Endothelial cell of umbilical vein (primary cell): ENCODE measurements around the gene SLC12A3. TPM values are rescaled to one million over a fixed set of nuclear protein-coding genes. Genes with fewer than 3 reads are reported as not detected.

Source experiments
- BruUV-seq: library from RNA; stranded (reverse); fragments of 400-500 nt; replicated peaks from 2 replicates; lab custom pipeline; 2021; lab: Mats Ljungman, UMichigan
- CTCF ChIA-PET: fragments of 300-600, 350-600 bp; sonication (Branson Sonifier 250); formaldehyde crosslinking; loops from one replicate; lab custom pipeline; 2021; ENCODE audit warnings: antibody characterized with exemption, inconsistent platforms; lab: Charles Lee
- POLR2A ChIA-PET: fragments of 300-600, 350-600 bp; sonication (Branson Sonifier 250); formaldehyde crosslinking; loops from one replicate; lab custom pipeline; 2021; ENCODE audit warnings: antibody characterized with exemption, inconsistent platforms; lab: Charles Lee
- DNase-seq: peaks from one replicate; pipeline ENCODE4 v3.0.0-alpha.2; 2011; ENCODE audit warnings: low read depth, low spot score
- FAIRE-seq: peaks from 2 replicates; lab custom pipeline; 2011; peaks lifted over from hg19 to GRCh38; lab: Jason Lieb, UNC
- H2AFZ ChIP-seq: 2 replicates; pipeline ENCODE4 v1.6.0; 2012; ENCODE audit warnings: low read depth, low read length, control low read depth, inconsistent platforms
- H3K27ac ChIP-seq: 2 replicates; pipeline ENCODE4 v1.5.1; 2011; ENCODE audit warnings: low read depth, mild to moderate bottlenecking, control low read depth, low read length, moderate library complexity; ENCODE audit not compliant: insufficient read depth
- H3K27me3 ChIP-seq, 2 experiments: 2 replicates each; pipeline versions ENCODE4 v1.6.0 to v1.6.1; 2011; ENCODE audit warnings: low read length in 2 of 2, mixed read lengths in 1 of 2; ENCODE audit not compliant: control insufficient read depth in 2 of 2, insufficient read depth in 2 of 2
- H3K36me3 ChIP-seq, 2 experiments: 2 replicates in 1 of 2; 3 replicates in 1 of 2; pipeline ENCODE4 v1.5.1; 2011; ENCODE audit warnings: low read length in 2 of 2, mild to moderate bottlenecking in 1 of 2, moderate library complexity in 1 of 2; ENCODE audit not compliant: control insufficient read depth in 2 of 2, insufficient read depth in 2 of 2; ENCODE audit errors: extremely low read depth in 1 of 2
- H3K4me1 ChIP-seq: 3 replicates; pipeline ENCODE4 v1.5.1; 2011; ENCODE audit warnings: mild to moderate bottlenecking, low read length; ENCODE audit not compliant: control insufficient read depth, insufficient read depth; ENCODE audit errors: extremely low read depth
- H3K4me2 ChIP-seq: 2 replicates; pipeline ENCODE4 v1.6.1; 2011; ENCODE audit warnings: low read length, control low read depth, mixed read lengths; ENCODE audit not compliant: insufficient read depth
- H3K4me3 ChIP-seq, 3 experiments: fragments of 200-600 bp in 1 of 3; sonication (generic), shearing (Covaris generic) in 1 of 3; replicated peaks in 1 of 3; 2 replicates each; pipeline ENCODE4 v1.5.1; 2011 to 2016; ENCODE audit warnings: control low read depth in 3 of 3, low read length in 3 of 3, mild to moderate bottlenecking in 2 of 3, inconsistent platforms in 1 of 3, low read depth in 1 of 3, moderate library complexity in 1 of 3; ENCODE audit not compliant: insufficient read depth in 1 of 3
- H3K79me2 ChIP-seq: 2 replicates; pipeline ENCODE4 v1.6.0; 2012; ENCODE audit warnings: low read length, inconsistent platforms; ENCODE audit not compliant: control insufficient read depth, insufficient read depth
- H3K9ac ChIP-seq: replicated peaks from 2 replicates; pipeline ENCODE3; 2011; ENCODE audit warnings: low read length, control low read depth; ENCODE audit not compliant: insufficient read depth; ENCODE audit errors: extremely low read depth
- H3K9me1 ChIP-seq: replicated peaks from 3 replicates; pipeline ENCODE4 v1.6.0; 2011; ENCODE audit warnings: mild to moderate bottlenecking, low read length; ENCODE audit not compliant: control insufficient read depth, insufficient read depth; ENCODE audit errors: extremely low read depth
- H3K9me3 ChIP-seq: replicated peaks from 2 replicates; pipeline ENCODE4 v1.5.1; 2012; ENCODE audit warnings: low read length, inconsistent platforms; ENCODE audit not compliant: control insufficient read depth, insufficient read depth
- H4K20me1 ChIP-seq: replicated peaks from 2 replicates; pipeline ENCODE3; 2011; ENCODE audit warnings: mild to moderate bottlenecking, low read length; ENCODE audit not compliant: control insufficient read depth, insufficient read depth; ENCODE audit errors: extremely low read depth
- EZH2 ChIP-seq: IDR thresholded peaks from 2 replicates; pipeline ENCODE4 v1.6.1; 2012; ENCODE audit warnings: borderline replicate concordance, low read depth, mild to moderate bottlenecking, moderate library complexity, low read length, inconsistent platforms; ENCODE audit not compliant: severe bottlenecking
- FOS ChIP-seq: IDR thresholded peaks from 2 replicates; pipeline ENCODE4 v1.6.1; 2011; ENCODE audit warnings: mild to moderate bottlenecking, low read length, moderate library complexity, borderline replicate concordance; ENCODE audit not compliant: insufficient read depth
- GATA2 ChIP-seq: IDR thresholded peaks from 2 replicates; pipeline ENCODE4 v1.7.0; 2011; ENCODE audit warnings: low read depth, mild to moderate bottlenecking, moderate library complexity, mixed read lengths, low read length; ENCODE audit not compliant: insufficient read length, insufficient read depth
- JUN ChIP-seq: IDR thresholded peaks from 2 replicates; pipeline ENCODE4 v1.6.1; 2011; ENCODE audit warnings: borderline replicate concordance, low read depth; ENCODE audit not compliant: insufficient read length, insufficient read depth
- MAX ChIP-seq: IDR thresholded peaks from 2 replicates; pipeline ENCODE4 v1.6.1; 2011; ENCODE audit not compliant: insufficient read depth, insufficient read length
- MYC ChIP-seq: IDR thresholded peaks from one replicate; pipeline ENCODE4 v1.6.1; 2011; ENCODE audit warnings: mild to moderate bottlenecking, low read depth, low read length
- POLR2A ChIP-seq: IDR thresholded peaks from 2 replicates; pipeline ENCODE4 v1.6.1; 2012; ENCODE audit warnings: low read depth, mild to moderate bottlenecking, control low read depth, low read length
- POLR2AphosphoS5 ChIP-seq: IDR thresholded peaks from 2 replicates; pipeline ENCODE4 v1.6.1; 2012; ENCODE audit warnings: low read depth, mild to moderate bottlenecking, control low read depth, low read length, moderate library complexity; ENCODE audit not compliant: insufficient read depth
- dilution Hi-C: fragments of 300-500 bp; cut with MboI; formaldehyde crosslinking; loops from one replicate; pipeline ENCODE4 v1.15.0; 2019; ENCODE audit warnings: low sequenced_read_pairs; ENCODE audit not compliant: extremely low pct_ligation_motif_present
- intact Hi-C: fragments of 100-400 bp; cut with micrococcal nuclease; formaldehyde crosslinking; loops from one replicate; pipeline ENCODE4 v1.10.0; 2022
- polyA plus RNA-seq, 4 experiments: library from polyadenylated mRNA; depleted of rRNA in 3 of 4; stranded (reverse) in 3 of 4; unstranded in 1 of 4; fragments of >200 nt; gene quantifications; 2 replicates each; pipeline versions ENCODE4 v1.2.1 to v1.2.3, GENCODE V29; 2011 to 2012; ENCODE audit warnings: missing spikeins in 1 of 4
- total RNA-seq: library from RNA; stranded (reverse); gene quantifications from 2 replicates; pipeline ENCODE4 v1.2.3, GENCODE V29; 2021
- TF ChIP-seq, protein P1 (sequence below), 2 donors: IDR thresholded peaks; 1 replicate in 1 of 2; 2 replicates in 1 of 2; pipeline ENCODE4 v1.5.1; 2011; ENCODE audit warnings: low read length in 2 of 2, mild to moderate bottlenecking in 2 of 2, moderate library complexity in 2 of 2, control low read depth in 1 of 2, inconsistent platforms in 1 of 2, low read depth in 1 of 2; ENCODE audit not compliant: insufficient read depth in 1 of 2; ENCODE audit errors: extremely low read depth in 1 of 2

The SLC12A3 gene
- total and polyA plus RNA-seq, 2 donors (not counting 3 experiments of a cell fraction or from before 2014, with no cell fraction given) = not detected

GRCh38 chr16:56956076-56956475, 91.1 kb downstream of the SLC12A3 start:
- H3K27ac ChIP-seq = no peak overlapping the region
- BruUV-seq = no TSS peak
- dilution Hi-C loops = no loop called here
- no peak overlapping the region for H3K9ac ChIP-seq
- intact Hi-C loops = no loop called here
- ChIA-PET CTCF (no interaction called here), POLR2A (no interaction called here)
- FAIRE-seq (no peak), DNase-seq (no peak)
- no peak overlapping the region for H3K4me2 ChIP-seq
- no peak overlapping the region for H2AFZ ChIP-seq
- H3K27me3 ChIP-seq = no peaks in the 10 kb centered on the region
- H3K4me1 ChIP-seq = peaks cover 6% of the 10 kb centered on the region
- no peaks in the 10 kb centered on the region for H3K9me3 ChIP-seq
- H3K4me3 ChIP-seq = no peak overlapping the region
- no peaks in the 10 kb centered on the region for H3K79me2 ChIP-seq
- no peaks in the 10 kb centered on the region for H3K9me1 ChIP-seq
- TF ChIP-seq, protein P1, sequence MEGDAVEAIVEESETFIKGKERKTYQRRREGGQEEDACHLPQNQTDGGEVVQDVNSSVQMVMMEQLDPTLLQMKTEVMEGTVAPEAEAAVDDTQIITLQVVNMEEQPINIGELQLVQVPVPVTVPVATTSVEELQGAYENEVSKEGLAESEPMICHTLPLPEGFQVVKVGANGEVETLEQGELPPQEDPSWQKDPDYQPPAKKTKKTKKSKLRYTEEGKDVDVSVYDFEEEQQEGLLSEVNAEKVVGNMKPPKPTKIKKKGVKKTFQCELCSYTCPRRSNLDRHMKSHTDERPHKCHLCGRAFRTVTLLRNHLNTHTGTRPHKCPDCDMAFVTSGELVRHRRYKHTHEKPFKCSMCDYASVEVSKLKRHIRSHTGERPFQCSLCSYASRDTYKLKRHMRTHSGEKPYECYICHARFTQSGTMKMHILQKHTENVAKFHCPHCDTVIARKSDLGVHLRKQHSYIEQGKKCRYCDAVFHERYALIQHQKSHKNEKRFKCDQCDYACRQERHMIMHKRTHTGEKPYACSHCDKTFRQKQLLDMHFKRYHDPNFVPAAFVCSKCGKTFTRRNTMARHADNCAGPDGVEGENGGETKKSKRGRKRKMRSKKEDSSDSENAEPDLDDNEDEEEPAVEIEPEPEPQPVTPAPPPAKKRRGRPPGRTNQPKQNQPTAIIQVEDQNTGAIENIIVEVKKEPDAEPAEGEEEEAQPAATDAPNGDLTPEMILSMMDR (IDR thresholded peaks at IDR 0.05; ENCODE audit: extremely low read depth in 1 of 2, insufficient read depth in 1 of 2, low read depth in 1 of 2, low read length in 2 of 2) = no peak
- no peak for TF ChIP-seq POLR2A
- TF ChIP-seq FOS = no peak
- TF ChIP-seq MAX = no peak
- no peak for TF ChIP-seq MYC
- no peak for TF ChIP-seq POLR2AphosphoS5
- no peak for TF ChIP-seq EZH2
- TF ChIP-seq GATA2 = no peak
- TF ChIP-seq JUN = no peak
- H3K36me3 ChIP-seq = no peaks in the 10 kb centered on the region
- H4K20me1 ChIP-seq = no peaks in the 10 kb centered on the region
